Progenitor cell of endocrine pancreas (in vitro differentiated cells): ENCODE results near the gene GOLIM4. TPM values are rescaled to one million over a fixed set of nuclear protein-coding genes. Genes with fewer than 3 reads are reported as not detected.

ENCODE experiments used
- DNase-seq: peaks from one replicate; pipeline ENCODE4 v3.0.0; 2021; ENCODE audit warnings: low spot score; ENCODE audit not compliant: unreplicated experiment
- H3K27ac Mint-ChIP-seq: 2 replicates; pipeline ENCODE4 v1.8.0; 2021; ENCODE audit warnings: mild to moderate bottlenecking, moderate library complexity, mixed read lengths
- H3K27me3 Mint-ChIP-seq: 2 replicates; pipeline ENCODE4 v1.8.0; 2021; ENCODE audit warnings: mixed read lengths
- H3K36me3 Mint-ChIP-seq: 2 replicates; pipeline ENCODE4 v1.8.0; 2022; ENCODE audit warnings: mixed read lengths; ENCODE audit not compliant: insufficient read depth
- H3K4me1 Mint-ChIP-seq: 2 replicates; pipeline ENCODE4 v1.8.0; 2021; ENCODE audit warnings: low read depth, mixed read lengths
- H3K4me3 Mint-ChIP-seq: 2 replicates; pipeline ENCODE4 v1.8.0; 2021; ENCODE audit warnings: low read depth, mild to moderate bottlenecking, moderate library complexity, mixed read lengths
- H3K9me3 Mint-ChIP-seq: 2 replicates; pipeline ENCODE4 v1.8.0; 2021; ENCODE audit warnings: low read depth, mixed read lengths
- total RNA-seq: library from RNA; stranded (reverse); gene quantifications from 2 replicates; pipeline ENCODE4 v1.2.1, GENCODE V29; 2021
- TF ChIP-seq, protein P1 (sequence below): fragments of 200-600 bp; sonication (generic); IDR thresholded peaks from one replicate; pipeline ENCODE4 v1.5.0; 2021; ENCODE audit warnings: antibody characterized with exemption, mild to moderate bottlenecking; ENCODE audit not compliant: unreplicated experiment

Gene GOLIM4
- total RNA-seq, 1 donor from 2014 or later, result 38.7 TPM

DNA sequence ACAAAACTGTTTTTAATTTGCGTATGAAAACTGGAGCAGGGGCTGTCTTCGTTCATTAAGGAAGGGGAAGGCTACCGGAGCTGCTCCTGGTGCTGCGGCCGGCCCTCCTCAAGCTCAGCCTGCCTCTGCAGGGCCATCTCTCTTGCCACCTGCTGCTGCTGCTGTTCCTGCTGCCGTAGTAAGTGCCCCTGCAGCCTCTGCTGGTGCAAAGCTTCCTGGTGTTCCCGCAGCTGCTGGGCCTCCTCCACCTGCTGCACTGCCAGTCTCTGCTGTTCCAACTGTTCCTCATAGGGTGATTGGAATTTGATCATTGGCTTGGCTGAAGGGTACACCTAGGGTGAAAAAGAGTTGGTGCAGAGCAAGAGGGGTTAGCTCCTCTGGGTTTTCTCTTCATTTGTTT is 66.0 kb downstream of the GOLIM4 start:
- Mint-ChIP-seq H3K36me3 (peaks cover 28% of the 10 kb centered on the region), H3K27me3 (no peaks in the 10 kb centered on the region), H3K27ac (no peak overlapping the region), H3K4me3 (no peak overlapping the region), H3K9me3 (no peaks in the 10 kb centered on the region), H3K4me1 (no peaks in the 10 kb centered on the region)
- TF ChIP-seq, protein P1, sequence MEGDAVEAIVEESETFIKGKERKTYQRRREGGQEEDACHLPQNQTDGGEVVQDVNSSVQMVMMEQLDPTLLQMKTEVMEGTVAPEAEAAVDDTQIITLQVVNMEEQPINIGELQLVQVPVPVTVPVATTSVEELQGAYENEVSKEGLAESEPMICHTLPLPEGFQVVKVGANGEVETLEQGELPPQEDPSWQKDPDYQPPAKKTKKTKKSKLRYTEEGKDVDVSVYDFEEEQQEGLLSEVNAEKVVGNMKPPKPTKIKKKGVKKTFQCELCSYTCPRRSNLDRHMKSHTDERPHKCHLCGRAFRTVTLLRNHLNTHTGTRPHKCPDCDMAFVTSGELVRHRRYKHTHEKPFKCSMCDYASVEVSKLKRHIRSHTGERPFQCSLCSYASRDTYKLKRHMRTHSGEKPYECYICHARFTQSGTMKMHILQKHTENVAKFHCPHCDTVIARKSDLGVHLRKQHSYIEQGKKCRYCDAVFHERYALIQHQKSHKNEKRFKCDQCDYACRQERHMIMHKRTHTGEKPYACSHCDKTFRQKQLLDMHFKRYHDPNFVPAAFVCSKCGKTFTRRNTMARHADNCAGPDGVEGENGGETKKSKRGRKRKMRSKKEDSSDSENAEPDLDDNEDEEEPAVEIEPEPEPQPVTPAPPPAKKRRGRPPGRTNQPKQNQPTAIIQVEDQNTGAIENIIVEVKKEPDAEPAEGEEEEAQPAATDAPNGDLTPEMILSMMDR, result no peak
- DNase-seq, result no peak

- no peak overlapping the region for H3K4me3 Mint-ChIP-seq
- no peak for DNase-seq
- no peaks in the 10 kb centered on the region for H3K9me3 Mint-ChIP-seq
- no peaks in the 10 kb centered on the region for H3K4me1 Mint-ChIP-seq
- no peaks in the 10 kb centered on the region for H3K27me3 Mint-ChIP-seq
- TF ChIP-seq, protein P1, result no peak
- peaks cover 29% of the 10 kb centered on the region for H3K36me3 Mint-ChIP-seq
- no peak overlapping the region for H3K27ac Mint-ChIP-seq
Observed at GRCh38 chr3:168028086-168028485, 67.6 kb downstream of the GOLIM4 start.

DNA sequence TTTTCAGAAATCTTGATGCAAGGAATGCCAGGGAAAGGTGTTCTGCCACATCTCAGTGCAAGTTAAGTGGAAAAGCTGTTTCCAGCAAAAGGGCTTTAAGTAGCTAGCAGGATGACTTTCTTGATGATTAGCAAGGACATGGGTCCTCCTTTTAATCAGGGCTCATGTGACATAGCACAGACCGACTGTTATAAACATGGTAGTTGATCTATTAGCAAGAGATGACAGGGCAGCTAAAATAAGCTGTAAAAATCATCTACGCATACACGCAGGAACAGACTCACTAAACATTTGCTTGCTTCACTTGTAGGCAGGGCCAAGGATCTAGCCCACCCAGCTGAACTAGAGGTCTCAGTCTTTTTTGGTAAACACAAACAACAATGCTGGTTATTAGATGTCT is 69.0 kb downstream of the GOLIM4 start:
- DNase-seq, result no peak
- Mint-ChIP-seq H3K4me1 (no peaks in the 10 kb centered on the region), H3K4me3 (no peak overlapping the region), H3K27ac (no peak overlapping the region), H3K27me3 (no peaks in the 10 kb centered on the region), H3K36me3 (peaks cover 32% of the 10 kb centered on the region), H3K9me3 (no peaks in the 10 kb centered on the region)
- TF ChIP-seq, protein P1, result no peak

GRCh38 chr3:168025076-168025475 is 70.6 kb downstream of the GOLIM4 start:
- TF ChIP-seq, protein P1, result no peak
- H3K9me3 Mint-ChIP-seq, result no peaks in the 10 kb centered on the region
- H3K4me3 Mint-ChIP-seq, result no peak overlapping the region
- H3K27ac Mint-ChIP-seq, result no peak overlapping the region
- DNase-seq, result no peak
- peaks cover 28% of the 10 kb centered on the region for H3K36me3 Mint-ChIP-seq
- no peaks in the 10 kb centered on the region for H3K27me3 Mint-ChIP-seq
- H3K4me1 Mint-ChIP-seq, result no peaks in the 10 kb centered on the region

GRCh38 chr3:168024537-168024941 is 71.2 kb downstream of the GOLIM4 start:
- H3K27me3 Mint-ChIP-seq, result no peaks in the 10 kb centered on the region
- no peak overlapping the region for H3K4me3 Mint-ChIP-seq
- peaks cover 25% of the 10 kb centered on the region for H3K36me3 Mint-ChIP-seq
- no peaks in the 10 kb centered on the region for H3K9me3 Mint-ChIP-seq
- TF ChIP-seq, protein P1, result no peak
- no peak overlapping the region for H3K27ac Mint-ChIP-seq
- no peaks in the 10 kb centered on the region for H3K4me1 Mint-ChIP-seq
- DNase-seq, result no peak
